Pons (tissue), 1 donor: ENCODE measurements around the gene CMIP.

ENCODE experiments used
- DNase-seq: peaks from one replicate; pipeline ENCODE4 v3.0.0-alpha.2; 2016; ENCODE audit warnings: low spot score

CMIP gene

DNA sequence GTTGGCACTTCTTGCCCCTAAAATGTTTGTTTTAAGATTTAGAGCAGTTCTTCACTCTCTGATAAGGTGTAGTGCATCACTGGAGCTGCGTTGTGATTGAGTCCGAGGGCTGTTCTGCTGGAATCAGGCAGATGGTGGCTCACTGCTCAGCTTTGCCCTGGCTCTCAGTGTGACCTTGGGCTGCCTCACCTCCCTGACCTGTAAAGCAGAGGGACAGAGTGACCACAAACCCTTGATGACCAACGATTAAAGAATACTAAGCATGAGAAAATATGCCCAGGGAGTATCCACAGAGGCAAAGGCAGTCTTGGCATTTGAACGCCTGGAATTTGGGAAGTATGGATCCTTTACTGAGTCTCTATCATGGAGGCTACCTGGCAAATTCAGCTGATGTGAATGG, 18.1 kb downstream of the CMIP start:
- DNase-seq: no peak

DNA sequence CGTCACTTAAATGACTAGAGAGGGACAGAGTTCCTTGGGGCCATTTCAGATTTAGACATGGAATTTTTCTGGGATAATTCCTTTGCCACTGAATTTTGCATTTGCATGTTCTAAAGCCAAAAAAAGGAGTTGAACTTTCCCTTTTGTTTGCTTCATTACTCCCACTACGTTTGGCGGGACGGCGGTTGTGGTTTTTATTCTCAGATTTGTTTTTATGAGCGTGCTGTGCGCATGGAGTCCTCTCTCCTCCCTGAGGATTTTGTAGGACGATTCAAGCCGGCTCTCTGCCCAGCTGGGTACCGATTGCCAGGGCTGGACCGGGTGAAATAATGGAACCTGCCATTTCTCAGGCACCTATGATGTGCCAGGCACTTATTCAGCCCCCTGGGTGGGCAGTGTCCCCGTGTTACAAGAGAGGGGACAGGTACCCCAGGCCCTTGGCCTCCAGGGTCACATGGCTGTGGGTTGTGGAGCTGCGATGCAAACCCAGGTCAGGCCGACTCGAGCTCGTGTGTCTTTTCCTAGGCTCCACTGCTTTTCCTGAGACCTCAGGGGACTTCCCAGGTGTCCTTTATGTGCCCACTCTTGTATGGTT, 18.8 kb downstream of the CMIP start:
- no peak for DNase-seq

DNA sequence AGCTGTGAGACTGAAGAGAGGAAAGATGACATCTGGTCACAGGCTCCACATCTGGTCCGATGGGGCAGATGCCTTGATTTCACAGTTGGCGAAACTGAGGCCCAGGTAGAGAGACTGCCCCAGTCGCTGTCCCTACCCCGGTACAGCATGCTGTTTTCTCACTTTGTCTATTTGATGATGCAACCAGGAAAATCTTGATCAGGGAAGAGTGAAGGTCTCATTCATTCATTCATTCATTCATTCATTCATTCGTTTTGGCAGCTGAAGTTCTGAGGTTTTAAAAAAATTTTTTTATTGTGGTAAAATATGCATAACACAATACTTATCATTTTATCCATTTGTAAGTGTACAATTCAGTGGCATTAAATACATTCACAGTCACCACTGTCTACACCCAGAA, 19.7 kb downstream of the CMIP start:
- DNase-seq: no peak

DNA sequence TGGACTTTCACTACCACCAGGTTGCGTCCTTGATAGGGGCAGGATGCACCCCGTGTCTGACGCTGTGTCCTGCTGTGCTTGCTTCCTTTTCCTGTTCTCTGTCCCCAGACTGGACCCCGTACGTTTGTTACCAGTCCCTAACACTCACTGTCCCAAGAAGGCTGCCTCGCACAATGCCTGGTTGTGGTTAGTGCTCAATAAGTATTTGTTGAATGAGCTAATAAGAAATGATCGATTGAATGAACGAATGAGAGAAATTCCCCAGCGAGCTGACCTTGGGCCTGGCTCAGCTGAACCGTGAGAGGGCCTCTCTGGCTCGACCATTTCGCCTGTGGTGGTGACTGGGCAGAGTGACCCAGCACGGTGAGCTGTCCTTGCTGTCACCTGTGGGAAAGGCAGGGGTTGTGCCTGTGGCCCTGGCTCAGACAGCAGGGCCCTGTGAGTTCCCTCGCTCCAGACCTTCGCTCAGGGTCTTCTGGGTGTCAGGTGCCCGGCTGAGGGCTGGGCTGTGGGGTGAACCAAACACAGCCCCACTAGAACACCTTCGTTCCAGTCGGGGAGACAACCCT, 20.9 kb downstream of the CMIP start:
- no peak for DNase-seq

DNA sequence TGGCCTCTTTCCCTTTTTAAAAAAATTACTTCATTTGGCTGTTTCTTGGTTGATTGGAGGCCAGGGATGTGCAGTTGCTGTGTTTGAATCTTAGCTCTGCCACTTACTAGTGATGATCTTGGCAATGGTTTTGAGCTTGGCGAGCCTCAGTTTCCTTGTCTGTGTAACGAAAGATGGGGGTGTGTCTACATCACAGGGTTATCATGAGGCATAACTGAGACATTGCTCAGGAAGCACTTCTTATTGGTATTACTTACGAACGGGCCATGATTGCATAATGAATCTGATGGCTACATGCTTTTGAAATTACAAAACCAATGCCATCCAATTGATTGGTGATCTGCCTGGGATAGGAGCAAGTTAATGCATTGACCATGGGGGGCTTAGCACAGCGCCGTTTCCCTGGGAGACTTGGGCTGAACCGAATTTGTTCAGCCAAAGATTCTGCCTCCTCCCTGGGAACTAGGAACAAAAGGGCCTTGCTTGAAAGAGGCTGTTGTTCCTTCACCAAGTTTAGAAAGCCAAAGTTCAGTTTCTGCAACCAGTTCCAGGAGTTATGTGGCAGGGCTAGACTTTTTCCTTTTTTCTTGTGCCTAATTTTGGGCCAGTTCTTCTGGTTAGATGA, 21.9 kb downstream of the CMIP start:
- no peak for DNase-seq

DNA sequence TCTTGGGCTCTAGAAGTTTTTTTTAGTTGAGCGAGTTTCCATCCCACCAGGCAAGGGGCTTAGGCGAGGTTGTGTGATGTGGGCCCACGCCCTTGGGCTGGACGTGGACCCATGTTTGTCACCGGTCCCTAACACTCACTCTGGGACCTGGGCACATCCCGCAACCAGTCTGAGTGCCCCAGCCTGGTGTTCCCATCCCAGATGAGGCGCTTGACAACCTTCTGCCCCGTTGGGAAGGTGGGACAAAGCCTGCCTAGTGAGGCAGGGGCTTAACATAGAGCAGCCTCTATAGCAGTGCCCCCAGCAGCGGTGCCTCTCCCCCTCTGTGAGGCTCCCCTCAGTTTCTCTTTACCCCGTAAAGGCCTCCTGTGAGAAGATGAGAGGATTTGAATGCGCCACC, 22.5 kb downstream of the CMIP start:
- DNase-seq: no peak

DNA sequence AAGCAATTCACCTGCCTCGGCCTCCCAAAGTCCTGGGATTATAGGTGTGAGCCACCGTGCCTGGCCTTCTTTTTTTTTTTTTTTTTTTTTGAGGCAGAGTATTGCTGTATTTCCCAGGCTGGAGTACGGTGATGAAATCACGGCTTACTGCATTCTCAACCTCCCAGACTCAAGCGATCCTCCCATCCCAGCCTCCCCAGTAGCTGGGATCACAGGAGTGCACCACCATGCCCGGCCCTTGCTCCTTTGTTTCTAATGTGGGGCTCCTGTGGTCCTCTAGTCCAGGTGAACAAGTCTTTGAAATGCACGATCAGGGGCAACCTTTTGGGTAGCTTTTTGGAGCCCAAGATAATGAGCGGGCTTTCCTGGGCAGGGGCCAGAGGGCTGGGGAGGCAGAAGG, 23.2 kb downstream of the CMIP start:
- DNase-seq: no peak

DNA sequence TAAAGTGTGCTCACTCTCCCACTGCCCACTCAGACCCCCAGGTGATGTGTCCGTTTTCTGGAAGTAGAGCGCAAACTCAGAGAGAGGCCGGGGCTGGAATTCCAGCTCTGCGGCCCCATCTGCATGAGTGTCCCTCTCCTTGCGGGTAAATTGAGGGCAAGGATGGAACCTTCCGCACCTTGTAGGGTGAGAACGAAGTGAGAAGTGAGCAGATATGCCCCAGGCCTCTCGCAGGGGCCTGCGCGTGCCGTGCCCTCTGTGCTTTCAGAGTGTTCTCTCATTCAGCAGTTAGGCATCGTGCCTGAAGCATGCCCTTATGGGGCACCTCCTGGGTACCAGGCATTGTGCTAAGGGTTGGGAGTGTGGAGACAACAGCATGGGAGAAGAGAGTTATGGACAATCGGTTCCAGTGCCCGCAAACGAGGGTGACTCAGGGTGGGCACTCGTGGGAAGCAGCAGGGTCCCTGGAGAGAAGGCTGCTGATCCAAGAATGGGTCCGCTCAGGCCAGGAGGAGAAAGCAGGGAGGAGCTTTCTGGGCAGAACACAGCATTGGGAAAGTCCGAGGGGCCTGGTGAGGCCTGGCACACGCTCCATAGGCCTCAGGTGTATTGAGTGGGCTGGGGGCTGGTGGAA, 23.8 kb downstream of the CMIP start:
- no peak for DNase-seq

DNA sequence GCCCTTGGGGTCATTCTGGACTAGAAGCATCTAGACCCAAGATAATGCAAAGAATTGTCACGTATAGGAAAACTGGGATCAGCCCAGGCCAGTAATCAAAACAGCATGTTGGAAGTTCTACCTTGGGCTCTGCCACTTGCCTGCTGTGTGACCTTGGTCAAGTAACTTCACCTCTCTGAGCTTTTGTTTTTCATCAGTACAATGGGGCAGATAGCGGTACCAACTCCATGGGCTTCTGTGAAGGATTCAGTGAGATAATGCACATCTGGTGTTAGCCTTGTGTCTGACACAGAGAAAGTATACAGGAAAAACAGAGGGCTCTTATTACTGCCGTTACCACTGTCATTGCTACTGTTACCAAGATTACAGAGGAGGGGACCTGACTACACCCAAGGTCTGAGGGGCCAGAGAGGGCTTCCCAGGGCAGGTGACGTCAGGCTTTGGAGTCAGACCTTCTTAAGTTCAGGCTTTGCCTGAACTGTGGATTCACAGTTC, 24.6 kb downstream of the CMIP start:
- DNase-seq: no peak

DNA sequence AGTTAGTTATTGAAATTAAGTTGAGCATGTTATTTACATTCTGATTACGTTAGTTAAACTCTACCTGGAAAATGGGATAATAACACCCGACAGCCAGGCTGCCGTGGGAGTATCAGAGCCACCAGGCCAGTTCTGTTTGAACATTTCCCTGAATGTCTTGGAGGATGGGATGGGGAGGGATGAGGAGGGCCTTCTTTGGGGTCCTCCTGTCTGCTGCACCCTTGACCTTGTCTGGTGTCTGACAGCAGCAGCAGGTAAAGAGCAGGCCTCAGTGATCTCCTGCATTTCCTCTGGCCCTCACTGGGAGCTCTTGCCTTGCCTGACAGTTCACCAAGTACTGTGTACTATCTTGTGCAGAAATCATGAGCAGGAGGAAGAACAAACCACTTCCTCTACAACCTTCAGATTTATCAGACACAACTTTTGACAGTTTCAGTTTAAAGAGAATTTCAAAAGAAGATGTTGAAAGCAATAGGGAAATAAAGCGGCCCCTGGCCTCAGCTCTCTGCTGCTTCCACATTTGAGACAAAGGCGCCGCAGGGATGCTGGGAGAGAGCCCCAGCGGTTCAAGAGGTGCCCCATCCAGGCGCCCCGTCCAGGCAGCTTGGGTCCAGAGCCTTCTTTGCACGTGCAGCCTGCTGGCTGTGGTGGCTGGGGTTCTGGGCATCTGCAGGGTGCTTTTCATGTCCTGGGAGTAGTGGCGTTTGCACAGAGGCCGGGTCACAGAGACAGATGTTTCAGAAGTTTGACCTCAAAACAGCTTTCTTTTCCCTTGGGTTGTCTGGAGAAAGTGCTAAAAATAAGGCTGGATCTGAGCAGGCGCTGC, 25.3 kb downstream of the CMIP start:
- DNase-seq: peak; percentile 80

DNA sequence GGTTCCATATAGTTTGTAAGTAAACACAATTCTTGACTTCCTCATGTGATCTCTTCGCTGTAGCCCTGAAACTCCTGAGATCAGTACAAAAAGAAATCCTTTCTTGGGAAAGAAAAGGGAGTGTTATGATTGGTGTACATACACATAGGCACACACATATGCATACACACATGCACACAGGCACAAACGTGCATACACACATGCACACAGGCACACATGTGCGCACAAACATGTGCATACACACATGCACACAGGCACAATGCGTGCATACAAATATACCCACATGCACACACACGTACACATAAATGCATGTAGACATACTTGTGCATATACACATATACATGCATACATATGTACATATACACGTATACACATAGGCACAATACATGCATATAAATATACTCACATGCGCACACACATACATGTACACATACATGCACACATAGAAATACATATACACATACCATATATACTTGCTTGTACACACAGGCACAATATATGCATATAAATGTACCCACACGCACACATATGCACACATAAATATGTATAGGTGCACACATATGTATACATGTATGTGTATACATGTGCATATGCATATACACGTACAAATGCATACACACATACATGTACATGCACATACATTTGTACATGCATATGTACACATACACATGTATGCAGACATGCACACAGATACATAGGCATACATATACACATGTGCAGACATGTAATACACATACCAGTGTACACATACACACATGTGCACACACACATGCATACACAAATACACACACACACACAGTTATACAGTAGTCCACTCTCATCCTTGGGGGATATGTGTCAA, 26.4 kb downstream of the CMIP start:
- DNase-seq: no peak

DNA sequence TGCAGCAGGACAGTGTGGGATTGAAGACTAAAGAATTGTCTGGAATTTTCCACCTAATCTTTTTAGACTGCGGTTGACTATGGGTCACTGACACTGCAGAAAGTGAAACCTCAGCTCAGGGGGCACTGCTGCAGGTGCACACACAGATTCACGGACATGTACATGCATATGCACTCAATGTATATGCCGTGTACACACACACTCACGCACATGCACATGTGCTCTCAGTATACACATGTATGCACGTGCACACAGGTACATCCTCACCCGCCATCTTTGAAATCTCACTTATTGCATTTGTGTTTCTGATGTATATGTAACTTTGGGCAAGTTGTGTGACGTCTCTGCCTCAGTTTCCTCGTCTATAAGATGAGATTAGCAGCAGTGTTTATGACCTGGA, 27.3 kb downstream of the CMIP start:
- DNase-seq: no peak

DNA sequence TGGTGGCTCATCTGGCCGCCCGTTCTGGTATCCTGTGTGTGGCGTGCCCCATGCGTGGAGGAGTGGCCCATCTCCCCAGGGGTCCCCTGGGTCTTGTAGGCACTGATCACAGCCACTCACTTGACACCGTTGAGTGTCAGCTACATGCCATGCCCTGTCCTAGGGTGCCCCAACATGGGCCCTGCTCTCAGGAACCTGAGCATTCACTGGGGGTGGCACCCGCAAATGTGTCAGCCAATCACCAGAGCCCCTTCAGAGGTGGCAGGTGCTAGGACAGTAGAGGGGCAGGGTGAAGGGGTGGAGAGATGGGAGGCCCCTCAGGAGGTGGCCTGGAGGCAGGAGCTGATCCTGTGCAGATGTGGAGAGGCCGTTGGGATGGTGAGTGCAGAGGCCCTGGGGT, 27.8 kb downstream of the CMIP start:
- no peak for DNase-seq

DNA sequence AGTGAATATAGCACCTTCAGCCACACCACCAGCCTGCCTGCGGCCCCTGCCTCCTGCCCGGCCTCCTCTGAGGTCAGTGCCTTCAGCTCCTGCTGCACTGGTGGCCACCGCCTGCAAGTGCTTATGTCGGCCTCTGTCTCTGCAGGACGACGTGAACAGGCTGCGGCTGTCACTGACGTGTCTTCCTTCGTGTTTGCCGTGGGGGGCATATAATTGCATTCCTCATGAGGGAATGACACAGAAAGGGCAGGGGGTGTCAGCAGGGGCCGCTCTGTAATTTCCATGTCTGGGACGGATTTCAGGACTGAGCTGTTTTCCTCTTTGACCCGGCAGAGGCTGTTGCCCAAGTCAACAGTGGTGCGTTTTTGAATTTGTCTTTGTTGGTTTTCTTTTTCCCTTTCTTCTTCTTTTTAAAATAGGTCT, 28.5 kb downstream of the CMIP start:
- DNase-seq: no peak

DNA sequence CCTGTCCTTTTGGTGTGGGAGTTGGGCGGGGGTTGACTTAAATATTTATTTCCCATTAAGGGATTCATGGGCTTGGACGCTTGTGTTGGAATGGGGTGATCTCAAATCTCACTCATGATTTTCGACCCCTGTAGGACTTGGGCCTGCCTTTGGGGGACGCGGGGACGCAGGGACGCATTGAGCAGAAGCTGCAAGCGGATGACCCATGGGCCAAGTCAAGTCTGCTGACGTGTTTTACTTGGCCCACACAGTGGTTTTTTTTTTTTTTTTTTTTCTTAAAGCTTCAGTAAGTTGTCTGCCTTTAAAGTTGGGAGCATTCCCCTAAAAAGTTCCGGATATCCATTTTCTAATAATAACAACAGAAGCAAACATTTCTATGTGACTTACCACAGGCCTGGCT, 28.9 kb downstream of the CMIP start:
- DNase-seq: no peak

DNA sequence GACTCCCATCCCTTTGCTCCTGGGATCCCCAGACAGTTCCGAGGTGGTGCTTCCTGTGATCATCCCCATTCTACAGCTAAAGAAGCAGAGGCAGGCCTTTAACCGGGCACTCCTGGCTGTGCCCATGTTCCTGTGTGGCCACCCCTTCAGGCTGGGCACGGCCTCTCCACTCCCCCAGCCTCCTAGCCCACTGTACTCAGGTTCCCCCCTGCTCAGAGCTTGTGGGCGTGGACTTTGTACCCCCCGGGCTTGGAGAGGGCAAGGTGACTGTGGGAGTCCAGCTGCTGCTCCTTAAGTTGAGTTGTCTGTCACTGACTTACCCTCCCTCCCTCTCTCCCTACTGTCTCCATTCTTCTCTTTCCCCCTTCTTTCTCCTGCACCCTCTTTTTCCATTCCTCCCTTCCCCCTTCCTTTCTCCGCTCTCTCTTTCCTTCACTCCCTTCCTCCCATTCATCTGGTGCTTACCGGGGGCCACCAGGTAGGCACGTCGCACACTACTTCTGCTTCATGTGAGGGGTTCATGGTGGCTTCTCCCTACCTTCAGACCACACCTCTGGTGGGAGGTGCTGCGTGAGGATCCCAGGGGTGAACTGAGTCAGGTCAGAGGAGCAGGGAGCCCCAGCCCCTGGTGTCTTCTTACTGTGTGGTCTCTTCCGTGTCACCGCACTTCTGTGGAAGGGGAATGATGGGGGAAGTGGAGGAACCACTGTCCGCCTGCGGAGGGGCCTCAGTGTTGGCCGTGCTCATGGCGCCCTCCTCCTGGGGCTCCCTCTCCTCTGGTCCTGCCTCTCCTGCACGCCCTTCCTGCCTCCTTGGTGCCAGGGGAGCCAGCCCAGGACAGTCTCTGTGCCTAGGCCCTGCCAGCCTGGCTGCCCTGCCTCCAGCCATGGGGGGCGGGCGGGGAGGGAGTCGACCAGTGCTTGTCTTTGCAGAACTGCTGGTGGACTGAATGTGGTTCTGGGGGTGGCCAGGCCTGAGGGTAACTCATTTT, 29.7 kb downstream of the CMIP start:
- DNase-seq: no peak

DNA sequence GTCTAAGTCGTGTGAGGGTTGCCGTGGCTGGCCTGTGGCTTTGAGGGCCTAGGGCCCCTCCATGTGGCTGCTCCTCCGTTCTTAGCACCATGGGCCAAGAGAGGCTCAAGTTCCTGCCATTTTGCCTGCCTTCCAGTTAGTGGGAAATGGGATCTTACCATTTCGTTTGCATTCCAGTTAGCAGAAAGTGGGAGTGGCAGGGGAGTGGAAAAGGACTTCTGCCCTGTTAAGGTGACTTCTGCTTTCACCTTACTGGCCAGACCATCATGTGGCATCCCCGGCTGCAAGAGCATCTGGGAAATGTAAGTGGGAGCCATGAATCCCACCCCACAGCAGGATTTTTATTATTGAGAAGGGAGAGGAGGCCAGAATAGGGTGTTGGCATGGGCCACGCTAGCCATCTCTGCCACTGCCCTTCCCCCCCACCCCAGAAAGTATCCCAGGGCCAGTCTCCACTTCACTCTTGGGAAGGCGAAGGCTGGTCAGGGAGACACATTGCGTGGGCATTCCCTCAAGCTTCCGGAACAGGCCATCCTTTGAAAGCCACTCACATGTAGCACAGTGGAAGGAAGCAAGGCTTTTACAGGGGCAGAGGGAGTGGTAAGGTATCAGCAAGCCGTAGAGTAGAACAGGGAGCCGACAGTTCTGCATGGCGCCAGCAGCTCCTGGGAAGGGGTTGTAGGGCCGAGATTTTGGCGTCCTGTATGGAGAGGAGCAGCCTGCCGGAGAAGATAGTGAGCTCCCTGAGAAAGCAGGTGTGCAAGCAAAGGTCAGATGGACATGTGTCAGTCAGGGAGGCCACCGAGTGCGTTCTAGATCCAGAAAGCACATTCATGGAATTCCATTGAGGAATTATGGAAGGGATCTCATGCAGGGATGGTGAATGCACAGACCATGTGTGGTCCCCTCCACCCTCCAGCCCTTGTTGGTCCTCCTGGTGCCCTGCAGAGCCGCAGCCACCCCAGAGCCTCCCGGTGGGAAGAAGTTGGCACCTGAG, 33.4 kb downstream of the CMIP start:
- no peak for DNase-seq

DNA sequence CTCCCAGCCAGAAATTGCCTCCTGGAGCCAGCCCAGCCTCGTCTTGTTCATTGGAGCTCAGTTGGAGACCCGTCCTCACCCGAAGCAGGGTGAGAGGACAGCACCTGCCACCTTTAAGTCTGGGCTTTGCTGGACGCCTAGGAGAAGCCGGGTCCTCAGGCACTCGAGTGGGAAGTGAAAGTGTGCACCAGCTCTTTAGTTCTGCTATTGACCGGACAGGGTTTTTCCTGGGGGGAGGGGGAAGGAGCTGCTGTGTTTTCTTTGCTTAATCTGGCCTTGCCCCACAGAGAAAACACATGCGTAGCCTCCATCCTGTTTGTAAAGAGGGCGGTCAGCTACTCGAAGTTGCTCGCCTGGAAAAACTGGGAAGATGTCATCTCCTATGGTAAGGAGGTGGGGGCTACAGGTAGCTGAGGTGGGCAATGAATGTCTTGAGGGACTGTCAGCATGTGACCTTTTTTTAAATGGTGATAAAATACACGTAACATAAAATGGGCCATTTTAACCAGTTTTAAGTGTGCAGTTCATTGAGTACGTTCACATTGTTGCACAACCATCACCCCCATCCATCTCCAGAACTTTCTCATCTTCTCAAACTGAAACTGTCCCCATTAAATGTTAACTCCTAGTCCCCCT, 34.4 kb downstream of the CMIP start:
- peak; percentile 78 for DNase-seq
